Suppressor macrophage treated with lipopolysaccharide for 4 hours (primary cell): Measurements from ENCODE around the gene FZD4.

ENCODE experiments used
- DNase-seq: peaks from one replicate; pipeline ENCODE4 v3.0.0-alpha.2; 2020

Gene FZD4

GRCh38 chr11:86904001-86904400 is 51.2 kb downstream of the FZD4 start:
- DNase-seq = no peak

- no peak for DNase-seq
Observed at GRCh38 chr11:86902345-86902744, 52.9 kb downstream of the FZD4 start.

GRCh38 chr11:86901599-86901998 is 53.6 kb downstream of the FZD4 start:
- no peak for DNase-seq

- no peak for DNase-seq
Observed at GRCh38 chr11:86900162-86900561, 55.0 kb downstream of the FZD4 start.

DNA sequence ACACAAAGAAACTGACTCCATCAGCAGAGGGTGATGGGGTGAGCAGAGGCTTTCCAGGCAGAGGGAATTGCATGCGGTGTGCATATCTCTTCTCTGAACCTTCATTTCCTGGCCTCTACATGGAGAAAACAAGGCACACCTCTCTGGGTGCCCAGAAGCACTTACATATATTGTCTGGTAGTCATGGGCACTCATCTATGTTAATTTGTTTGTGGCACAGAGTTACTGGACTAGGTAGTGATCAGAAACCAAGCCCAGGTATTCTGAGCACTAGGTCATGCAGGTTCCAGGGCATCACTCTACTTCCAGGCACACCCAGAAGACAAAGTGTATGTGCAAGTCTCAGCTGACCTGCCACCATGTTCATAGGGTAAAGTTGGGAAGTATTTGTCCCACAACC is 56.5 kb downstream of the FZD4 start:
- no peak for DNase-seq

DNA sequence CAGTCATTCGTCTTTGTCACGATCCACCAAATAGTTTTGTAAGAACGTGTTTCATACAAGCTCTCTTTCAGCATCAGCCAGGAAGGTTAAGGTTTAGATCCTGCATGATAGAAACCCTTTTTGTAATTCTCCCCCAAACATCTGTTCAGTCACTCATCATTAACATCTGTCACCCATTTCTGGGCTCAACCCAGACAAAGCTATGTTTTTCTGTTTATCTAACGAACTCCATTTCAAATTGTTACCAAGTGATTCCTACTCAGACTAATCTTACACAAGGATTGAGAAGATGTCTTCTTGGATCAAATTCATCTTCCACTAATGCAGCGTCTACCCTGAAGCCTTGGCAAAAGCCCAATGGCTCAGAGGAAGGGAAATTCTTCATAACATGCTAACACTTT is 58.8 kb downstream of the FZD4 start:
- no peak for DNase-seq
